ENCODE results near the gene PEX7. TPM values are rescaled to one million over a fixed set of nuclear protein-coding genes. Genes with fewer than 3 reads are reported as not detected.

The PEX7 gene
- total and polyA plus RNA-seq, 10 of the 15 experiments (the other 5 are each of a cell fraction or from before 2014, with no cell fraction given): 0.58 to 12.4 (median 8.8) TPM

DNA sequence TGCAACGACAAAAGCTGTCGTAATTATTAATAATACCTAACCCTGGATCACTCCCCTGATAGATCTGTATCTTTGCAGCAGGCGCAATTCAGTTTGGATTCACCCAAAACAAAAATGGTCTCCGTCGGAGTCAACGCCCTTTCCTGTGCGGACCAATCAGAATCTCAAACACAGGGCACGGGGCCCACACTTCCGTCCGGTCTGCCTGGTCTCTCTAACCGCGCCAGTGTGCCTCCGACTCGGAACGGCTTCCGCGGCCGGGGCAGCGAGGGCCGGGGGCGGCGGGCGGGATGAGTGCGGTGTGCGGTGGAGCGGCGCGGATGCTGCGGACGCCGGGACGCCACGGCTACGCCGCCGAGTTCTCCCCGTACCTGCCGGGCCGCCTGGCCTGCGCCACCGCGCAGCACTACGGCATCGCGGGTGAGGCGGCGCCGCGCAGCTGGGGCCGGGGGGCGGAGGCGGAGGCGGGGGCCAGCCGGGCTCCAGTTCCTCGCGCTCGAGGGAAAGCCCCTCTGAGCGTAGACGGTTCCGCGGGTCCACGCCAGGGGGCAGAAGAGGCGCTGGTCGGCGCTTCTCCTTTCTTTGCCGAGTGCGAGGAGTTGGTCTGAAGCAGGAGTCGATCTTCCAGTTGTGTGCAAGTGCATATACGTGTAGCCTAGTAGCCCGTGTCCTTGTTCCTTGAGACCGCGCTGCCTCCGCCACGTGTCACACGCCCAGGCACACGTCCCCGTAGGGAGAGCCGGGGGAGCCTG lies at the start of gene PEX7 (continued):
- no peak for TF ChIP-seq HSF1 (IDR thresholded peaks at IDR 0.05; ENCODE audit: low read depth, low read length)
- TF ChIP-seq FOS (IDR thresholded peaks at IDR 0.05; ENCODE audit: borderline replicate concordance, extremely low read depth, insufficient read length): peak; percentile 11
- TF ChIP-seq SMC3 (IDR thresholded peaks at IDR 0.05; ENCODE audit: borderline replicate concordance, low read length): peak; percentile 34; the same call in 1 of the 2 replicates
- TF ChIP-seq, protein P1, sequence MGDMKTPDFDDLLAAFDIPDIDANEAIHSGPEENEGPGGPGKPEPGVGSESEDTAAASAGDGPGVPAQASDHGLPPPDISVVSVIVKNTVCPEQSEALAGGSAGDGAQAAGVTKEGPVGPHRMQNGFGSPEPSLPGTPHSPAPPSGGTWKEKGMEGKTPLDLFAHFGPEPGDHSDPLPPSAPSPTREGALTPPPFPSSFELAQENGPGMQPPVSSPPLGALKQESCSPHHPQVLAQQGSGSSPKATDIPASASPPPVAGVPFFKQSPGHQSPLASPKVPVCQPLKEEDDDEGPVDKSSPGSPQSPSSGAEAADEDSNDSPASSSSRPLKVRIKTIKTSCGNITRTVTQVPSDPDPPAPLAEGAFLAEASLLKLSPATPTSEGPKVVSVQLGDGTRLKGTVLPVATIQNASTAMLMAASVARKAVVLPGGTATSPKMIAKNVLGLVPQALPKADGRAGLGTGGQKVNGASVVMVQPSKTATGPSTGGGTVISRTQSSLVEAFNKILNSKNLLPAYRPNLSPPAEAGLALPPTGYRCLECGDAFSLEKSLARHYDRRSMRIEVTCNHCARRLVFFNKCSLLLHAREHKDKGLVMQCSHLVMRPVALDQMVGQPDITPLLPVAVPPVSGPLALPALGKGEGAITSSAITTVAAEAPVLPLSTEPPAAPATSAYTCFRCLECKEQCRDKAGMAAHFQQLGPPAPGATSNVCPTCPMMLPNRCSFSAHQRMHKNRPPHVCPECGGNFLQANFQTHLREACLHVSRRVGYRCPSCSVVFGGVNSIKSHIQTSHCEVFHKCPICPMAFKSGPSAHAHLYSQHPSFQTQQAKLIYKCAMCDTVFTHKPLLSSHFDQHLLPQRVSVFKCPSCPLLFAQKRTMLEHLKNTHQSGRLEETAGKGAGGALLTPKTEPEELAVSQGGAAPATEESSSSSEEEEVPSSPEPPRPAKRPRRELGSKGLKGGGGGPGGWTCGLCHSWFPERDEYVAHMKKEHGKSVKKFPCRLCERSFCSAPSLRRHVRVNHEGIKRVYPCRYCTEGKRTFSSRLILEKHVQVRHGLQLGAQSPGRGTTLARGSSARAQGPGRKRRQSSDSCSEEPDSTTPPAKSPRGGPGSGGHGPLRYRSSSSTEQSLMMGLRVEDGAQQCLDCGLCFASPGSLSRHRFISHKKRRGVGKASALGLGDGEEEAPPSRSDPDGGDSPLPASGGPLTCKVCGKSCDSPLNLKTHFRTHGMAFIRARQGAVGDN (IDR thresholded peaks at IDR 0.05): 0 out of 2 replicates have a peak, but pooled peaks have one; percentile 65
